Activated CD8-positive, alpha-beta memory T cell treated with anti-CD3 and anti-CD28 coated beads for 4 hours (primary cell): ENCODE data around the gene OSBP2.

Experiments
- DNase-seq, 2 donors: peaks; one replicate each; pipeline ENCODE4 v3.0.0-alpha.2; 2020; ENCODE audit warnings: low read depth in 2 of 2

Gene OSBP2

GRCh38 chr22:30841273-30841672 is 146.6 kb downstream of the OSBP2 start:
- no peak for DNase-seq

GRCh38 chr22:30843245-30843644 is 148.6 kb downstream of the OSBP2 start:
- DNase-seq, result no peak

GRCh38 chr22:30847583-30847982 is 152.9 kb downstream of the OSBP2 start:
- DNase-seq, result no peak

GRCh38 chr22:30855266-30855665 is 160.6 kb downstream of the OSBP2 start:
- DNase-seq, result no peak

GRCh38 chr22:30855677-30856518 is 161.2 kb downstream of the OSBP2 start:
- no peak for DNase-seq

GRCh38 chr22:30856741-30857502 is 162.2 kb downstream of the OSBP2 start:
- DNase-seq, result no peak

- no peak for DNase-seq
These were observed 163.1 kb downstream of the OSBP2 start for GRCh38 chr22:30857791-30858190.

GRCh38 chr22:30858976-30859713 is 164.5 kb downstream of the OSBP2 start:
- DNase-seq, result no peak

- no peak for DNase-seq
These were observed 165.0 kb downstream of the OSBP2 start for GRCh38 chr22:30859714-30860095.

- no peak for DNase-seq
These were observed 165.8 kb downstream of the OSBP2 start for GRCh38 chr22:30860176-30861105.

- no peak for DNase-seq
These were observed 166.5 kb downstream of the OSBP2 start for GRCh38 chr22:30861131-30861530.

GRCh38 chr22:30861688-30862552 is 167.2 kb downstream of the OSBP2 start:
- no peak for DNase-seq

GRCh38 chr22:30863081-30863833 is 168.6 kb downstream of the OSBP2 start:
- no peak for DNase-seq

GRCh38 chr22:30864441-30865420 is 170.1 kb downstream of the OSBP2 start:
- DNase-seq, result no peak

- no peak for DNase-seq
These were observed 171.0 kb downstream of the OSBP2 start for GRCh38 chr22:30865656-30866055.

GRCh38 chr22:30866216-30866615 is 171.5 kb downstream of the OSBP2 start:
- no peak for DNase-seq

- no peak for DNase-seq
These were observed 172.2 kb downstream of the OSBP2 start for GRCh38 chr22:30866811-30867271.
